ENCODE measurements around the gene SLC2A5.
"Not testable (repeated sequence)": the region's sequence is repeated elsewhere in the genome, so short reads cannot be mapped to it uniquely, and the experiment has no call there.

SLC2A5 gene

DNA sequence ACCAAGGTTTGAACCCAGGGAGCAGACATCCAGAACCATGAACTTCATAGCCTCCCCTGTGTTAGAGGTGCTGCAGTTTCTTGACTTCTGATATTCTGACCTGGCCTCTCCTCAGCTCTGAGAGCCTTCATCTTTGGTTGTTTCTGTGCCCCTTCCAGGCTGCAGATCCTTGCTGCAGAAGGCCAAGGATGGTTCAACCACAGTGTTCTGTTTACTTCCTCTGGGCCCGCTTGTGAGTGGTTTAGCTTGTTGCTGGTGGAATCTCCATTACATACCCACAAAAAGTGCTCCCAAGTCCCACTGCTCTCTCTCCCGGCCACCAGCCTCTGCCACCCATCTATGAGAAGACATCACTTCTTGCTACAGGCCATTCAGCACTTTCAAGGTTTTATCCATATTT lies 34.2 kb downstream of the SLC2A5 start:
- TF ChIP-seq, protein P1, sequence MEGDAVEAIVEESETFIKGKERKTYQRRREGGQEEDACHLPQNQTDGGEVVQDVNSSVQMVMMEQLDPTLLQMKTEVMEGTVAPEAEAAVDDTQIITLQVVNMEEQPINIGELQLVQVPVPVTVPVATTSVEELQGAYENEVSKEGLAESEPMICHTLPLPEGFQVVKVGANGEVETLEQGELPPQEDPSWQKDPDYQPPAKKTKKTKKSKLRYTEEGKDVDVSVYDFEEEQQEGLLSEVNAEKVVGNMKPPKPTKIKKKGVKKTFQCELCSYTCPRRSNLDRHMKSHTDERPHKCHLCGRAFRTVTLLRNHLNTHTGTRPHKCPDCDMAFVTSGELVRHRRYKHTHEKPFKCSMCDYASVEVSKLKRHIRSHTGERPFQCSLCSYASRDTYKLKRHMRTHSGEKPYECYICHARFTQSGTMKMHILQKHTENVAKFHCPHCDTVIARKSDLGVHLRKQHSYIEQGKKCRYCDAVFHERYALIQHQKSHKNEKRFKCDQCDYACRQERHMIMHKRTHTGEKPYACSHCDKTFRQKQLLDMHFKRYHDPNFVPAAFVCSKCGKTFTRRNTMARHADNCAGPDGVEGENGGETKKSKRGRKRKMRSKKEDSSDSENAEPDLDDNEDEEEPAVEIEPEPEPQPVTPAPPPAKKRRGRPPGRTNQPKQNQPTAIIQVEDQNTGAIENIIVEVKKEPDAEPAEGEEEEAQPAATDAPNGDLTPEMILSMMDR (IDR thresholded peaks at IDR 0.05; ENCODE audit: low read length, missing control alignments) = no peak
- H3K4me3 ChIP-seq (replicated peaks; ENCODE audit: low read depth, low read length) = no peak overlapping the region
- DNase-seq (ENCODE audit: low read depth) = no peak

DNA sequence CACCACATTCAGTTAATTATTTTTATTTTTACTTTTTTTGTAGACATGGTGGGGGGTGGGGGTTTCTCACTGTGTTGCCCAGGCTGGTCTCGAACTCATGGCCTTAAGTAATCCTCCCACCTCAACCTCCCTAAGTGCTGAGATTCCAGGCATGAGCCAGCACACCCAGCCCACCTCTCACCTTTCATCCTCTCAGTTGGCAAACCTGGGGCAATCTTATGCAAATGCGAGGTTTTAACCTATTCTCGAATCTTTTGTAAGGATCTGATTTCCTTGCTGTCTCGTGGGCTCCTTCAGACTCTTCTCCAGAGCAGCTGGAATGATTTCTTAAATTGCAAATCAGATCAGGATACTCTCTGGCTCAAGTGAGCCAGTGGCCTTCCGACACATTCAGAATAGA lies 36.1 kb downstream of the SLC2A5 start:
- TF ChIP-seq, protein P1 (IDR thresholded peaks at IDR 0.05; ENCODE audit: low read length, missing control alignments) = no peak
- H3K4me3 ChIP-seq (replicated peaks; ENCODE audit: low read depth, low read length) = no peak overlapping the region
- no peak for DNase-seq (ENCODE audit: low read depth)

DNA sequence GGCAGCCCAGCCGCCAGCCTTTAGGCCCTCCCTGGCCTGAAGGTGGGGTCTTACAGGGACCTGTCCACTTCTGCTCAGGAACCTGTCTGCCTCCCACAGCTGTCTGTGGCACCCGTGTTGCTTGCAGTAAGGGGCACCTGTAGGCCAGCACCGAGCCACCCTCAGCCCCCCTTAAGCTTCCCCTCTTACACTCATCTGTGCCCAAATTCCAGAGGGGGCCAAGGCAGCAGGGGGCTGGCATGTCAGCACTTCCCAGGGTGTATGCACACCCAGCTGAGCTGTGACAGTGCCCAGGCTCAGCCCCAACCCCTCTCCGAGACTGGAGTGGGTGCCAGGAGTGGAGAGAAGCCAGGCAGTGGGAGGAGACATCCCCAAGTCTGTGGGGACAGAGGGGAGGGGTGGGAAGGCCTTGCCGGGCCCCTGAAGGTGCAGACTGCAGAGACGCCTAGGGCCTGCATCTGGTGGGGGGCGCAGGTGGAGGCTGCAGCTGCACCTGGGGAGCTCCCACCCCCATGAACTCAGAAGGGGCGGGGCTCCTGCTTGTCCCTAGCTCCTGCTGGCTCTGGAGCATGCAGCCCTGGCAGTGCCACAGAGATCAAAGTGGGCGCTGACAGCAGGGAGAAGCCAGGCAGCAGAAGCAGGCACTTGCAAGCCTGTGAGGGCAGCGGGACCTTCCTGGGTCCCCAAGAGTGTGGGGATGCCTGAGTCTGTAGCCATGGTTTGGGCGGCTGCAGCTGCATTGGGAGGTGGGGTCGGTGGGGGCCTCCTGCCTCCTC lies 37.8 kb downstream of the SLC2A5 start:
- no peak for DNase-seq (ENCODE audit: low read depth)
- TF ChIP-seq, protein P1 (IDR thresholded peaks at IDR 0.05; ENCODE audit: low read length, missing control alignments) = no peak
- H3K4me3 ChIP-seq (replicated peaks; ENCODE audit: low read depth, low read length) = no peak overlapping the region

DNA sequence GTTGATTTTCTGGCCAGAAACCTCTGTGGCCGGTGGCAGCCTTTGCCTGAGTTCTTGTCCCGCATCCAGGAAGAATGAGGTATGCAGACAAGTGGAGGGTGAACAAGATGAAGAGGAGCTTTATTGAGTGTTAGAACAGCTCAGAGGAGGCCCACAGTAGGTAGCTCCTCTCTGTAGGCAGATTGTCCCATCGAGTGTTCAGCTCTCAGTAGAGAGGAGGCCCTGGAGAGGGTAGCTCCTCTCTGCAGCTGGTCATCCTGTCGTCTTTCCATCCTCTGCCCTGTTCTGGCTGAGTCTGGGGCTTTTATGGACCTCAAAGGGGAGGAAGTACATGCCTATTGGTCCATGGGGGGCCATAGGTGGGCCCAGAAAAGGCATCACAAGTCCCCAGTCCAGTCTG lies 38.4 kb downstream of the SLC2A5 start:
- not testable (repeated sequence) for H3K4me3 ChIP-seq (replicated peaks; ENCODE audit: low read depth, low read length); DNase-seq (ENCODE audit: low read depth)

DNA sequence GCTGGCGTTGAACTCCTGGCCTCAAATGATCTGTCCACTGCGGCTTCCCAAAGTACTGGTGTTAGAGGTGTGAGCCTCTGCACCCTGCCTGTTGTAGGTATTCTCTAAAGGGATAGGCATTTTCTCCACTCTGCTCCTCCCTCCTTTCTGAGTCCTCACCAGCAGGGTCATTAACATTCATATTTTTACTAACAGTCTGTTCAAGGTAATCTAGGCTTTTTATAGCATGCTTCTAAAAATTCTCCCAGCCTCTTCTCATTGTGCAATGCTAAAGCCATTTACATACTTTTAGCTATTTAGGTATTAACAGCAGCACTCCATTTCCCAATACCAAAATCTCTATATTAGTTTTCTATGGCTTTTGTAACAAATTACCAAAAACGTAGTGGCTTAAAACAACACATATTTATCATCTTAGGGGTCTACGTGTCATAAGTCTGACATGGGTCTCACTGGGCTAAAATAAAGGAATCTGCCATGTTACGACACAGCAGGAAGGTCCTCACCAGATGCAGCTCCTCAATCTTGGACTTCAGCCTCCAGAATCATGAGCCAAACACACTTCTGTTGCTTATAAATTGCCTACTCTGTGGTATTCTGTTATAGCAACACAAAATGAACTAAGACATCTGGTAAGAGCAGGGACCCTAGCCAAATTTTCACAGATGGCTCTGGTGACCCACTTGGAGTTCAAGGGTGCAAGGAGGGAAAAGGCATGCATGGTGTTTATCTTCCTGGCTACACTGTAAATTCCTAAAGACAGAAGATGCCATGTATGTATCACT lies 40.3 kb downstream of the SLC2A5 start:
- H3K4me3 ChIP-seq (replicated peaks; ENCODE audit: low read depth, low read length) = no peak overlapping the region
- DNase-seq (ENCODE audit: low read depth) = peak; percentile 30
- TF ChIP-seq, protein P1 (IDR thresholded peaks at IDR 0.05; ENCODE audit: low read length, missing control alignments) = no peak

DNA sequence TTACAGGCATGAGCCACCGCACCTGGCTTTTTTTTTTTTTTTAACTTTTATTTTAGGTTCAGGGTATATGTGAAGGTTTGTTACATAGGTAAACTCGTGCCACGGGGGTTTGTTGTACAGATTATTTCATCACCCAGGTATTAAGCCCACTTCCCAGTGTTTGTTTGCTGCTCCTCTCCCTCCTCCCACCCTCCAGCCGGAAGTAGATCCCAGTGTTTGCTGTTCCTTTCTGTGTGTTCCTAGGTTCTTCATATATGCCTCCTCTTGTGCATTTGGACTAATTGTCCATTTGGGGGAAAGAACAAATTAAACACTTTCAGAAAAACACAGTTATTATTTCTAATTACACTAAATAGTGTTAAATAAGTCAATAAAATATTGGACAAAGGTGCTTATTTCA lies 42.1 kb downstream of the SLC2A5 start:
- H3K4me3 ChIP-seq (replicated peaks; ENCODE audit: low read depth, low read length) = no peak overlapping the region
- TF ChIP-seq, protein P1 (IDR thresholded peaks at IDR 0.05; ENCODE audit: low read length, missing control alignments) = no peak
- no peak for DNase-seq (ENCODE audit: low read depth)

DNA sequence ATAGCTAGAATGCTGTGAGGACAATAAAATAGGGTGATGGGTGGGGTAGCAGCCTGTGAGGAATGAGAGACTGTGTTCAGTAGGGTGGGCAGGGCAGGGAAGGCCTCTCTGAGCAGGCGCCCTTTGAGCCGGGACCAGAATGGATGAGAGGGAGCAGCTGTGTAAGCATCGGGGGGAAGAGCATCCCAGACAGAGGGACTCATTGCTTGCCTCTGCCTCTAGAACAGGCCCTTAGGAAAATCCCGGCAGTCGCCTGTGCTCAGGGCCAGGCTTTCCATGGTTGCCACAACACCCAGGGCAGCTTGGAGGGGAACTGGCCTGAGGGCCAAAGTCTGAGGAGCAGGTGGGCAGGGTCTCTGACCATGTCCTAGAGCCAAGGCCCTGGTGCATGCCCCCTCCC lies 44.0 kb downstream of the SLC2A5 start:
- H3K4me3 ChIP-seq (replicated peaks; ENCODE audit: low read depth, low read length) = no peak overlapping the region
- no peak for DNase-seq (ENCODE audit: low read depth)
- TF ChIP-seq, protein P1 (IDR thresholded peaks at IDR 0.05; ENCODE audit: low read length, missing control alignments) = no peak
